ENCODE measurements around the gene BCDIN3D.

BCDIN3D gene

GRCh38 chr12:49823951-49824350, 19.0 kb downstream of the BCDIN3D start:
- in situ Hi-C loops (cut with MboI; ENCODE audit: low sequenced_read_pairs): no loop called here

DNA sequence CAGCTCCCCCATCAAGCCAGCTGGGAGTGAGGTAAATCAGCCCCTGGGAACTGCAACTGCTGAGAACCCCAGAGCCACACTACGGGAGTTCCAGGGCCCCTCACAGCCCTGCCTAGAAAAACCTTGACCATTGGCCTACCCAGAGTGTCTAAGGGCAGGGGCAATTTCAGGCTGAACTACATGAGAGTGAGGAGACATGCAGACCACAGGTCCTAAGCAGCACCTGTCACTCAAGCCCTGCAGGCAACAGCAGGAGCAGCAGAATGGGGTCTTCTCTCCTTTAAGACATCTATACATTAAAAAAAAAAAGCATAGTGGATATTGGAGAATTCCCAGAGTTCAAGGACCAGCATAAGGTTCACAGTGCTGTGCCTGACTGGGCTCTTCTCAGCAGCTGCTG, 19.6 kb downstream of the BCDIN3D start:
- in situ Hi-C loops (cut with MboI; ENCODE audit: low sequenced_read_pairs): no loop called here

DNA sequence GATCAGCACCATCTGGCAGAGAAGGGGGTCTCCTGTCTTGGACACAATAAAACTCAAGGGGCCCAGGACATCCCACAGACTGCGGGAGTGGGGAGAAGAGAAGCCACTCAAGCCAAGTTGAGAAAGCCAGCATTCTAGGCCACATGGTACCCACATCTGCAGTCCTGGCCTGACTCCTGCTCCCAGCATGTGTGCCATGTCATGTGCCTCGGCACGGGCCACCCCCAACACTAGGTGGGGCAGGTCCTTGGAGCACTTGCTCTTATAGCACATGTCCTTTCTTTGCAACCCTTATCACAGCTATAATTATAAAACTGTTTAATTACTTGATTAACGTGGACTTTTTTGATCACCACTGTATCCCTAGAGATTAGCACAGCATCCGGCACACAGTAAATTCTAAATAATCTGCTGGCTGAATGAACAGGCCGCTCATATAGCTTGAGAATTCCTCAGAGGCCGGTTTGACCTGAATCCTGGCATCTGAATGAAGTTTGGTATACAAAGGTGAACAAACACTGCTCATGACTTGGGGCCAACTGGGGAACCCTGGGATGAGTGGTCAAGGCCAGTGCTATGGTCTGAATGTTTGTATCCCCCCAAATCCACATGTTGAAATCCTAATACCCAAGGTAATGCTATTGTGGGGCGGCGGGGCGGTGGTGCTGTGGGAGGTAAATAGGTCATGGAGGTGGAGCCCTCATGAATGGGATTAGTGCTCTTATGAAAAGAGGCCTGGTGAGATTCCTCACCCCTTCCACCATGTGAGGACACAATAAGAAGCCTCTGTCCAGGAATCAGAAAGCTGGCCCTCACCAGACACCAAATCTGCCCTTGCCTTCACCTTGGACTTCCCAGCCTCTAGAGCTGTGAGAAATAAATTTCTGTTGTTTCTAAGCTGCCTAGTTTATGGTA, 21.3 kb downstream of the BCDIN3D start:
- in situ Hi-C loops (cut with MboI; ENCODE audit: low sequenced_read_pairs): no loop called here

DNA sequence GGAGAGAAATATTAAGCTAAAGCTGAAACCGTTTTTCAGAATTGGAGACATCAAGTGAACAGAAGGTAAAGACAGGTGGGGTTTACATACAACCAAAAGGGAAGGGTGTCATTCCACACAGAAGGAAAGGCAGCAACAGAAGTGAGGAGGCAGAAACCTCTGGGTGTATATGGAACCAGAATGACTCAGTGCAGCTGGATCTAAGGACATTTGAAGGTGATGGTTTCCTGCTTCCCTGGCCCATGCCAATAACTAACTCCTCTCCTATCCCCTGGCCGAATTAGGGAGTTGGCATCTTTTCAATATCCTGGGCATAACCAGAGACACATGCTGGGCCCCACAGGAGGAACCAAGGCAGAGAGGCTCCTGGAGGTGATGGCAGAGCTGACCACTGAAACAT, 23.1 kb downstream of the BCDIN3D start:
- in situ Hi-C loops (cut with MboI; ENCODE audit: low sequenced_read_pairs): no loop called here

DNA sequence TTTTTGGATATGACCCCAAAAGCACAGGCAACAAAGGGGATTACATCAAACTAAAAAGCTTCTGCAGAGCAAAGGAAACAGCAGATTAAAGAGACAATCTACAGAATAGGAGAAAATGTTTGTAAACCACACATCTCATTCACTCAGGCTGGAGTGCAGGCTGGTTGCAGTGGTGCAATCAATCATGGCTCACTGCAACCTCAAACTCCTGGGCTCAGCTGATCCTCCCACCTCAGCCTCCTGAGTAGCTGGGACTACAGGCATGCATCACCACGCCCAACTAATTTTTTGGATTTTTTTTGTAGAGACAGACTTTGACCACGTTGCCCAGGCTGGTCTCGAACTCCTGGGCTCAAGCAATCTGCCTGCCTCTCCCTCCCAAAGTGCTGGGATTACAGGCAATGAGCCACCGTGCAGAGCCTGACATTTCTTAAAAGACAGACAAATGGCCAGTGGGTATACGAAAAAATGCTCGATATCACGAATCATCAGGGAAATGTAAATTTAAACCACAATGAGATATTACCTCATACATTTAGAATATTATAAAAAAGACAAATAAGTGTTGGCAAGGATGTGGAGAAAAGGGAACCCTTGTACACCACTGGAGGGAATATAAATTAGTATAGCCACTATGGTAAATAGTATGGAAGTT, 24.5 kb downstream of the BCDIN3D start:
- in situ Hi-C loops (cut with MboI; ENCODE audit: low sequenced_read_pairs): no loop called here

DNA sequence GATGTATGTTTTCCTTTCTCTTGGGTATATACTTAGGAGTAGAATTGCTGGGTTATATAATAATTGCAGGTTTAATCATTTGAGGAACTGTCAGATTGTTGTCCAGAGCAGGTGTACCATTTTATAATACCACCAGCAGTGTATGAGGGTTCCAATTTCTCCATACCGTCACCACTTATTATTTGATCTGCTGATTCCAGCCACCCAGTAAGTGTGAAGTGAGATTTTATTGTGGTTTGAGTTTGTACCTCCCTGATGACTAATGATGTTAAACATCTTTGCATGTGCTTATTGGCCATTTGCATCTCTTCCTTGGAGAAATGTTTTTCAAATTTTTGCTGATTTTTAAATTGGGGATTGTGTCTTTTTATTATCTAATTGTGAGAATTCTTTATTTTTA, 29.8 kb downstream of the BCDIN3D start:
- in situ Hi-C loops (cut with MboI; ENCODE audit: low sequenced_read_pairs): no loop called here

DNA sequence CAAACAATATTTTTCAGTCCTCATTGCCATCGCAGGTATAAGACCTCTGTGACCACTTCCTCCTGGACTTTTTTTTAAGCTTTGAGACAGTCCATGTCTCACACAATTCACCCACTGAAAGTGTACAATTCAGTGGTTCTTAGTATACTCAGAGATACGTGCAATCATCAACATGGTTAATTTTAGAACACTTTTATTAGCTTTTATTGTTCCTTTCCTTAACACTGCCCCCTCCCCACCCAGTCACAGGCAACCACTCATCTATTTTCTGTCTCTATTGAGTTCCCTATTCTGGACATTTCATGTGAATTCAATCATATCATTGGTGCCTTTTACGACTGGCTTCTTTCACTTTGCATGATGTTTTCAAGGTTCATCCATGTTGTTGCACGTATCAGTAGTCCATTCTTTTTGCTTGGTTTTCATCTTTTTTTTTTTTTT, 30.9 kb downstream of the BCDIN3D start:
- in situ Hi-C loops (cut with MboI; ENCODE audit: low sequenced_read_pairs): no loop called here

DNA sequence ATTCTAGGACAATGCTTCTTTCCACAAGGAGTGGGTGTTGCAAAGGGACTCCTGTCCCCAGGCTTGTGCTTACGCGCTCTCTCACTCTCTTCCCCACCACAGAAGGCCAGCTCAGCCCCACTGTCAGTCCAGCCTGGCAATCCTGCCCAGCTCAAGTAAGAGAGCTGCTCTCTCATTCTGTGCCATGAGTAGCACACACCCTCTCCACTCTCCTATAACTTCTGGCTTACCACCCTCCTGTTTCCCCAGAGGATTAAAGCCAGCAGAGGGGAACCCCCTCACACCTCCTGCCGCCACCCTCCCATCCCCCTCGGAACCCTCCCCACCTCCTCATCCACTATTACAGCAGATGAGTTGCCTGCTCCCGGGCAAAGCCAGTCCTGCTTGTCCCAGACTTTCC, 31.8 kb downstream of the BCDIN3D start:
- in situ Hi-C loops (cut with MboI; ENCODE audit: low sequenced_read_pairs): no loop called here

- in situ Hi-C loops (cut with MboI; ENCODE audit: low sequenced_read_pairs): no loop called here
These were observed 33.0 kb downstream of the BCDIN3D start for GRCh38 chr12:49809906-49810389.

DNA sequence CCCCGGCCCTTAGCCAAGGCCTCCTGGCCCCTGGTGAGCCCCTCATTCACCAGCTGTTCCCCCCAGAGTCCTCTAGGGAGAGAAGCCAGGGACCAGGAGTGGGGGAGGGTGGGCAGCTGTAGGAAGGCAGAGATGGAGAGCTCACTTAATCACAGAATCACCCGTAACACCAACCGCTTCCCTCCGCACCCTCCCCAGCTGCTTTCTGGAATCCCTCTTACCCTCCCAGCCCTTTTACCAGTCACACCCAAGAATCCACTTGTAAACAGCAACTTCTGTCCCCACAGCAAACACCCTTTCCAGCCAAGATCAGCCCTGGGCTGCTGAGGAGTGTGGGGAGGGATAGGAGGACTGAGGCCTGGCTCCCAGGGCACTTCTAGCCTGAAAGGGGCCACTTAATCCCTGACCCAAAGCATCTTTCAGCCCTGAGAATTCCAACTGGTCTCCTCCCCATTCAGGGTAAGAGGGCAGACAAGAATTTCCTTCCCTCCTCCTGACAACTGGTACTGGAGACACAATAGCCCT, 33.5 kb downstream of the BCDIN3D start:
- in situ Hi-C loops (cut with MboI; ENCODE audit: low sequenced_read_pairs): no loop called here

DNA sequence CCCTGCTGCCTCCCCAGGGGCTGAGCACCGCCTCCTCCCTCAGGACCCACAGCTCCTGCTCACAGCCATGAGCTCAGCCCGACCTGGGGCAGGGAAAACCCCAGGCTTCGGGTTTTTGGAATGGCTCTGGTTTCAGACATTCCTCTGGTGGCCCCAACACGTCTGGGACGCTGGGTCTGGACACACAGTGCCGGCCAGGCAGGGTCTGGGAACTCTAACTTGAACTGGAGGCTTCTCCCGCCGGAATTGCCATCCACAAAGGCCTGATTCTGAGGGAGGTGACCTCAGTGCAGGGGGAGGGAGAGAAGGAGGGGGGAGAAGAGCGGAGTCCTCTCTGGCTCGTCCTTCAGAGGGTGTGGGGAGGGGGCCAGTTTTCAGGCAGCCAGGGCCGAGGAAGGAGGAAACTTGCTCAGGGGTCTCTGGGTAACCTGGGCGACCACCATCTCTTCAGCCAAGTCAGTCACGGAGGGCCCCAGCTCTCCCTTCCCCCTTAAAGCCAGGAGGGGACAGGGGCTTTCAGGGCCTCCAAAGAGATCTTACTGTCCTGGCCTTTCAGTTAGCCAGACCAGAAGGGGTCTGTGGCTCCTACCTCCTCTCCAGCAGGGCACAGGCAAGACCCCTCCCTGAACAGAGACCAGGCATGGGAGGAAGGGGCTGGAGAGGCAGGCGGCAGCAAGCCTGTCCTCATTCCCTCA, 34.1 kb downstream of the BCDIN3D start:
- in situ Hi-C loops (cut with MboI; ENCODE audit: low sequenced_read_pairs): no loop called here

DNA sequence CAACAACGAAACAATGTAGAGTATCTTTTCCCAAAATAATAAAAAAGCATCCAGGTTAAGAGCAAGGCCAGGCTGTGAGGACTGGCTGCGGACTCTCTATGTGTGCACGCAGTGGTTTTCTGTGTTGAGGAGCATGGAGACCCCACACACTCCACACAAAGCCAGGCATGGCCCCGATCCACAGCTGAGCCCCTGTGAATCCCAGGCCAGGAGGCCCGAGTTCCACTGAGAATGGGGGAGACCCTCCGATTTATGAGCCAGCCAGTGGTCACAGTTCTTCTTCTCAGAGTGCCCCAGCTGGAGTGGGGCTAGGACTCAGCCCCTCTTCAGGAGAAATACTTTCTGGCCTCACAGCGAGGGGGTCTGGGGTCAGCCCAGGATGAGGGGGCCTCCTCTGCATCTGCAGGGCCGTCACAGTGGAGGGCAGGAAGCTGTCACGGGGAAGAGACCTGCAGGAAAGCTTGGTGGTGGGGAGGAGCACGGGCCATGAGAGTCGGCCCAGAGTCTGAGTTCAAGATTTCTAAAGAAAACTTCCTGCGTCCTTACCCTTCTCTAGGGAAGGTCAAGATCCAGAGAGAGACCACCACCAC, 34.8 kb downstream of the BCDIN3D start:
- in situ Hi-C loops (cut with MboI; ENCODE audit: low sequenced_read_pairs): no loop called here

DNA sequence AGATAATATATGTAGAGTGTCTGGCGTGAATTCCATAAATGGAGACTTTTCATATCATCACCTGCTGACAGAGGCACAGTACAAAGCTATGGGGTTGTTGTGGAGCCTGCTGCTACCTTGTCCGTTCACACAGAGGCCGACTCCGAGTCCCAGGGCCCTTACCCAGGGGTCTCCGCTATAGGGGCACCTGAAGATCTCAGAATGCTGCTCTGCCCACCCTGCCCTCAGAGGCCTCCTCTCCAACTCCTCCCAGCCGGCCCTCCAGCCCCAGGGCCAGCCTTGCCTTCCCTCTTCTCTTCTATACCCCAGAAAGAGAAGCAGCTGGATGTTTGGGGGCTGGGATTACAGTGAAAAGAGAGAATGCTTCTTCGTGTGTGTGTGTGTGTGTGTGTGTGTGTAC, 36.0 kb downstream of the BCDIN3D start:
- in situ Hi-C loops (cut with MboI; ENCODE audit: low sequenced_read_pairs): no loop called here

GRCh38 chr12:49806321-49806813, 36.5 kb downstream of the BCDIN3D start:
- in situ Hi-C loops (cut with MboI; ENCODE audit: low sequenced_read_pairs): no loop called here

DNA sequence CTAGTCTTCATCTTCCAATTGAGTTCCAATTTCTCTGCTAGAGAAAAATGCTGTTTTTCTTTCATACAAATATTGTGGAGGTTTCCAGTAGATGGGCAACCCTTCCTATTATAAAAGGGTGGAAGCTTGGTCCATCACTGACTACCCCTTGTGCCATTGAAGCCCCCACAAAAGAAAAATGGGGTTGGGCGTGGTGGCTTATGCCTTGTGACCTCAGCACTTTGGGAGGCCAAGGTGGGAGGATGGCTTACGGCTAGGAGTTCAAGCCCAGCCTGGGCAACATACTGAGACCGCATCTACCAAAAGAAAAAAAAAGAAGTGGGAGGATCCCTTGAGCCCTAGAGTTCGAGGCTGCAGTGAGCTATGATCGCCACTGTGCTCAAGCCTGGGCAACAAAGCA, 37.5 kb downstream of the BCDIN3D start:
- in situ Hi-C loops (cut with MboI; ENCODE audit: low sequenced_read_pairs): no loop called here

DNA sequence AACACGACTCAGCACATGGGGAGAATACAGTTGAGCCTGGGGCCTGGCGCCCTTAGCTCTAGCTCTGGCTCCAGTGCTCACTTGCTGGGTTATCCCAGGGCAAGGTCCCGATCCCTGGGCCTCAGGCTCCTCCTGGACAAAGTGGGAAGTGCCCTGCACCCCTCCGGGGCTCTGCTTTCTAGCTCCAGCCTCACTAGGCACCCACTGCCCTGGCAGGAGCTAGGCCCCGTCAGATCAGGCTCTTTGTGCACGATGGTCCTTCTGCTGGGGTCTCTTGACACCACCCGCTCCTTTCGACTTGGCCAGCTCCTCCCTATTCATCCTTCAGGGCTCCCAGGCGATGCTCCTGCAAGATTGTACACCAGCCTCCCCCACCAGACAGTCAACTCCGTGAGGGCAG, 38.1 kb downstream of the BCDIN3D start:
- in situ Hi-C loops (cut with MboI; ENCODE audit: low sequenced_read_pairs): no loop called here

DNA sequence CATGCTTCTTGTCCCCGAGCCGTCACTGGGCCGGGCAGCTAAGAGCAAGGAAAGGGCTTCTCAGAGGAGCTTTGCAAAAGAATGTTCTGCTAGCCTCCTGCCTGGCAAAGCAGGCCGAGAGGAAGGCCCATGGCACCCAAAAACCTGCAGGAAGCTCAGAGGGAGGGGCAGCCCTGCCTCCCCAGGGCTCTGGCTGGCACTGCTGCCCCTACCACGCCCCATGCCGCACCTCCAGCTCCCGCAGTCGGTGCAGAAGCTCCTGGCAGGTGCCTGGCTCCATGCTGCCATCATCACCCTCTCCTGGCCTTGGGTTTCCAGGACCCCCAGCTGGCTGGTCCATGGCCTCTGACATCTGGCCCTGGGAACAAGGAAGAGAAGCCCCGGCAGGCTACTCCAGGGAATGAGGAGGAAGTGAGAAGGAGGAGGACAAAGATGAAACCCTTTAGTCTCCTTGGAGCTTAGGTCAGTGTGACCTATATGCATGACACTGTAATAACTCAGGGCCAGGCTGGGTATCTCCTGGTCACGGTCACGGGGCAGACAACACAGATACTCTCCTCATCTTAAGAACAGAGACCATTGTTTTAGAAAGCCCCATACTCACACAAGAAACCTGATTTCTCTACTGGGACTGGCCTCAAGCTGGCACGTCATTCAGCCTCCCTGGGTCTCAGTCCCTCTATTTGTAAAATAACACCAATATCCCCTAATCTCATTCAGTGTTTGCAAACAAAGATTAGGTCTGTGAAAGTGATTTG, 39.0 kb downstream of the BCDIN3D start:
- in situ Hi-C loops (cut with MboI; ENCODE audit: low sequenced_read_pairs): no loop called here

- in situ Hi-C loops (cut with MboI; ENCODE audit: low sequenced_read_pairs): no loop called here
These were observed 41.5 kb downstream of the BCDIN3D start for GRCh38 chr12:49801141-49802063.

All from HL-60/S4 (cell line).